Fibroblast of the conjunctiva (primary cell): ENCODE data around the gene RSF1.
"Not testable (repeated sequence)": the region's sequence is repeated elsewhere in the genome, so short reads cannot be mapped to it uniquely, and the experiment has no call there.

ENCODE experiments used
- DNase-seq: peaks from one replicate; pipeline ENCODE4 v3.0.0-alpha.2; 2010; ENCODE audit warnings: low read depth

The RSF1 gene

GRCh38 chr11:77687088-77687487 is 133.4 kb downstream of the RSF1 start:
- no peak for DNase-seq

- DNase-seq: no peak
These were observed 143.4 kb downstream of the RSF1 start for GRCh38 chr11:77677138-77677537.

- DNase-seq: peak; percentile 88
These were observed 148.3 kb downstream of the RSF1 start for GRCh38 chr11:77672264-77672663.

- DNase-seq: no peak
These were observed 150.5 kb downstream of the RSF1 start for GRCh38 chr11:77669848-77670511.

GRCh38 chr11:77668760-77669159 is 151.8 kb downstream of the RSF1 start:
- DNase-seq: no peak

- no peak for DNase-seq
These were observed 155.1 kb downstream of the RSF1 start for GRCh38 chr11:77665240-77665965.

- no peak for DNase-seq
These were observed 158.9 kb downstream of the RSF1 start for GRCh38 chr11:77661670-77662069.

- DNase-seq: no peak
These were observed 159.6 kb downstream of the RSF1 start for GRCh38 chr11:77660947-77661346.

GRCh38 chr11:77658213-77659013 is 162.1 kb downstream of the RSF1 start:
- DNase-seq: peak; percentile 20

GRCh38 chr11:77656362-77656761 is 164.2 kb downstream of the RSF1 start:
- no peak for DNase-seq

GRCh38 chr11:77654770-77655434 is 165.6 kb downstream of the RSF1 start:
- DNase-seq: no peak

- DNase-seq: no peak
These were observed 170.4 kb downstream of the RSF1 start for GRCh38 chr11:77650123-77650522.

- DNase-seq: no peak
These were observed 172.7 kb downstream of the RSF1 start for GRCh38 chr11:77647654-77648305.

GRCh38 chr11:77644887-77645286 is 175.6 kb downstream of the RSF1 start:
- no peak for DNase-seq

GRCh38 chr11:77642228-77642627 is 178.3 kb downstream of the RSF1 start:
- no peak for DNase-seq

- peak; percentile 78 for DNase-seq
These were observed 183.0 kb downstream of the RSF1 start, which contains the start of gene CLNS1A for GRCh38 chr11:77637345-77638165. Gene CLNS1A (minus strand): TSS chr11:77637794. CDS start chr11:77637714, 80 bp downstream.

GRCh38 chr11:77636731-77637344 is 183.7 kb downstream of the RSF1 start:
- no peak for DNase-seq

GRCh38 chr11:77633926-77634325 is 186.6 kb downstream of the RSF1 start:
- DNase-seq: not testable (repeated sequence)

- DNase-seq: no peak
These were observed 190.3 kb downstream of the RSF1 start for GRCh38 chr11:77630157-77630710.
